ENCODE results near the gene TLR5. TPM values are rescaled to one million over a fixed set of nuclear protein-coding genes. Genes with fewer than 3 reads are reported as not detected.
A peak's percentile ranks its signal among the peaks of the same experiment; 100 is the strongest.
"Not testable (repeated sequence)": the region's sequence is repeated elsewhere in the genome, so short reads cannot be mapped to it uniquely, and the experiment has no call there.

Gene TLR5, protein sequence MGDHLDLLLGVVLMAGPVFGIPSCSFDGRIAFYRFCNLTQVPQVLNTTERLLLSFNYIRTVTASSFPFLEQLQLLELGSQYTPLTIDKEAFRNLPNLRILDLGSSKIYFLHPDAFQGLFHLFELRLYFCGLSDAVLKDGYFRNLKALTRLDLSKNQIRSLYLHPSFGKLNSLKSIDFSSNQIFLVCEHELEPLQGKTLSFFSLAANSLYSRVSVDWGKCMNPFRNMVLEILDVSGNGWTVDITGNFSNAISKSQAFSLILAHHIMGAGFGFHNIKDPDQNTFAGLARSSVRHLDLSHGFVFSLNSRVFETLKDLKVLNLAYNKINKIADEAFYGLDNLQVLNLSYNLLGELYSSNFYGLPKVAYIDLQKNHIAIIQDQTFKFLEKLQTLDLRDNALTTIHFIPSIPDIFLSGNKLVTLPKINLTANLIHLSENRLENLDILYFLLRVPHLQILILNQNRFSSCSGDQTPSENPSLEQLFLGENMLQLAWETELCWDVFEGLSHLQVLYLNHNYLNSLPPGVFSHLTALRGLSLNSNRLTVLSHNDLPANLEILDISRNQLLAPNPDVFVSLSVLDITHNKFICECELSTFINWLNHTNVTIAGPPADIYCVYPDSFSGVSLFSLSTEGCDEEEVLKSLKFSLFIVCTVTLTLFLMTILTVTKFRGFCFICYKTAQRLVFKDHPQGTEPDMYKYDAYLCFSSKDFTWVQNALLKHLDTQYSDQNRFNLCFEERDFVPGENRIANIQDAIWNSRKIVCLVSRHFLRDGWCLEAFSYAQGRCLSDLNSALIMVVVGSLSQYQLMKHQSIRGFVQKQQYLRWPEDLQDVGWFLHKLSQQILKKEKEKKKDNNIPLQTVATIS
- 1.2 TPM in 1 of 2 replicates, not detected in the other for total RNA-seq (2014; rRNA removed; shearing (Covaris generic))

DNA sequence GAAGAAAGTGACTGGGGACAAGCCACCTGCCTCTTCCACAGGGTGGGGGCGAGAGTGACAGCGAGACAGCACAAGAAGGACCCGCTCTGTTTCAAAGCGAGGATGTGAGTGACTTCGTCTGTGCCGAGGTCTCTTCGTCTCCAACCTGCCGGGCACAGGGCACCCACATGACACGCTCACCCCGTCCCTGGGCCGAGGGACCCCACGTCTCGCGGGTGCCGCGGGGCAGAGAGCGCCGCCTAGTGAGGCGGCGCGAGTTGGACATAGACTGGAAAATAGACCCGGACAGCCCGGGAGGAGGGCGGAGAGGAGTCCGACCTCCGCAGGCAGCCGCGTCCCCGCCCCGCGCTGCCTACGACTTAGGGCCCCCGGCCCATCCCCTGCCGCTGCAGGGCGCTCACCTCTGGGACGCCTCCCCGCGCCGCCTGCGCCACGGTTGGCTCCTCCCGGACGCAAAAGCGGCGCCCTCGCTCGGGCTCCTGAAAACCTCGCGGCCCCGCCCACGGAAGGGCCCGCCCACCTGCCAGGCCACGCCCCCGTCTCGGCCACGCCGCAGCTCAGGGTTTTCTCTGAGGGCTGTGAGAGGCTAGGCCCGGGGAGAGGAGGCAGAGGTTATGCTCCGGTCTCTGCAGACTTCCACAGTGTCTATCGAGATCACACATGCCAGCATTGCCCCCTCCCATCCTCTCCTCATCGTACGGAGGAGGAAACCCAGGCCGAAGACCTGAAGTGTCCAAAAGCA, at the start of gene TLR5:
TSS of gene TLR5 (minus strand) at position 454 of the 742 bp plus-strand sequence. CDS start 30,217 bp downstream, outside the sequence.
- in situ Hi-C loops (cut with HindIII; ENCODE audit: low sequenced_read_pairs), result no loop called here
- peak; percentile 32 for DNase-seq (ENCODE audit: low spot score)

DNA sequence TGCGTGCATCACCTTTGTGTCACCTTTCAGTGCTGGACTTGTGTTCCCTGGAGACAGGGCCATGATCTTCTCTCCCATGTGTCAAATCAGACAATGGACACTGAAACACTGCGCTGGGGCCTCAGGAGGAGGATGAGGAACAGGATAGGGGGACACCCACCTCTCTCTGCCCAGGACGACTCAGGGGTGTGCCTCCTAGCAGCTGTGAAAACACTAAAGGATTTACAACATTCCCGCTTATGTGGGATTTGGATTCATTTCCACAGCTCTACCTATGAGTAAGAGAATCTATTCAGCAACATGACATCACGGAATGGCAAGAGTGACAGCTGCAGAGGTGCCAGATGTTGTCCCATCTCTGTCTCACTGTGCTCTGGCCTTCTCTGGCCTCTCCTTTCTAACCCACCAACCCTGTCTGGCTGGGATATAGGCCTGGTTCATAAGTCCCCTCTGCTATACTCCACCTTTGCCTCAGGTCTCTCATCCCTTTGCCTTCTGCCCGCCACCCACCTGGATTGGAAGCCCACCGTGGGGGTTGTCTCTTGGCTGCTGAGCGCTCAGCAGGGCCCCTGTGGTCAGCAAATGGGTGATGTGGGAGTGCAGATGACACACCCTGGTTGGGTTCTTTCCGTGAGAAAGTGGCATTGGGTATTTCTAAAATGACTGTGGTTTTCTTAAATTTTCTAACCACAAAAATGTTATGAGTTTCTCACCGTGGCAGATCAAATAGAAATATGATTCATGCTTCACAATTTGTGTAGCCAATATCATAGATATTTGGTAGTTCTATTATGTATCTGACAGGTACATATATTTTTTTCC, 47.1 kb upstream of the TLR5 start:
- in situ Hi-C loops (cut with HindIII; ENCODE audit: low sequenced_read_pairs), result no loop called here
- DNase-seq (ENCODE audit: low spot score), result no peak

DNA sequence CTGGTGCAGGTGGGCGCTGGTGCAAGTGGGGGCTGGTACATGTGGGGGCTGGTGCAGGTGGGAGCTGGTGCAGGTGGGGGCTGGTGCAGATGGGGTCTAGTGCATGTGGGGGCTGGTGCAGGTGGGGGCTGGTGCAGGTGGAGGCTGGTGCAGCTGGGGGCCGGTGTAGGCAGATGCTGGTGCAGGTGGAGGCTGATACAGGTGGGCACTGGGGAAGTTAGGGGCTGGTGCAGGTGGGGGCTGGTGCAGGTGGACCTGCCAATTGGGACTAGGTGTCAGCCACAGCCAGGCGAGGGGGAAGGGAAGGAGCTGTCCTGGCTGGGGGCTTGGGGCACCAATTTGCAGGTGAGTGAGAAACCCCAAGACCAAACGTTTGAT, 46.5 kb upstream of the TLR5 start:
- no peak for DNase-seq (ENCODE audit: low spot score)

DNA sequence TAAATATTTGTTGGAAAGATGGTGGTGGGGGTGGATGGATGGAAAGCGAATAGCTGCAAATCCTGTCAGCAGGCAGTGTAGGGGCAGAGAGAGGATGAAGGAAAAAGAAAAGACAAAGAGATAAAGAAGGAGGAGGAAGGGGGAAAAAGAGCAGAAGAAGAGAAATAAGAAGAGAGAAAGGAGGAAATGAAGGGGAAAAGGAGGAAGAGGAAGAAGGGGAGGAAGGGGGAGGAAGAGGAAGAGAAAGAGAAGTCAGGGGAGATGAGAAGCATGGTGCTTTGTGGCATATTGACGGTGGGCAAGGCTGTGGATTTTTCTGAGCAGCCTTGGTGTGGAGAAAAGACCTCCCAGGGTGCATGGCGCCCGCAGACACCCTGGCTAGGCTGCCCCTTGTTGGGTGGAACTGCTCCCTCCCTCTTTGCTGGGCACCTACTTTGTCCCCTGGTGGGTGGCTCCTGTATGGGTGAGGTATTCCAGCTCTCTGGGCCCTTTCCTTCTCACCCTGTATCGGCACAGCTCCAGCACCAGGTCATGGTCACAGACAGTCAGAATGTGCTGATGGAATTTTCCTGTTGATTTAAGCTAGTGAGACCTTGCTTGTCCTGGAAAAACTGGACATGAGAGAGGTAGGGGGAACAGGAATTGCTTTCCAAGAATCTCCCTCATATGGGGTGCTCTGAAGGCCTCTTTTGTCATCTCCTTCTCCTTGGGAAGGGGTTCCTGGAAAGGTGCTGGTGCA, 45.7 kb upstream of the TLR5 start:
- in situ Hi-C loops (cut with HindIII; ENCODE audit: low sequenced_read_pairs), result no loop called here
- DNase-seq (ENCODE audit: low spot score), result no peak

More for the DNA sequence above, 46.5 kb upstream of the TLR5 start:
- in situ Hi-C loops (cut with HindIII; ENCODE audit: low sequenced_read_pairs), result no loop called here

DNA sequence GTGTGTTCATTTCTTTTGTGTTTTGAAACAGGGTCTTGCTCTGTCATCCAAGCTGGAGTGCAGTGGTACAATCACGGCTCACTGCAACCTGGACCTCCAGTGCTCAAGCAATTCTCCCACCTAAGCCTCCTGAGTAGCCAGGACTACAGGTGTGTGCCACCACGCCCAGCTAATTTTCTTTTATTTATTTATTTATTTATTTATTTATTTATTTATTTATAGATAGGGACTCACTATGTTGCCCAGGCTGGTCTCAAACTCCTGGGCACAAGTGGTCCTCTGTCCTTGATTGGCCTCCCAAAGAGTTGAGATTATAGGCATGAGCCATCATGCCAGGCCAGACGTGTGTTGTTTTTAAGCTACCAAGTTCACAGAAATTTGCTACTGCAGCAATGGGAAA, 43.8 kb upstream of the TLR5 start:
- DNase-seq (ENCODE audit: low spot score), result no peak
- in situ Hi-C loops (cut with HindIII; ENCODE audit: low sequenced_read_pairs), result no loop called here

DNA sequence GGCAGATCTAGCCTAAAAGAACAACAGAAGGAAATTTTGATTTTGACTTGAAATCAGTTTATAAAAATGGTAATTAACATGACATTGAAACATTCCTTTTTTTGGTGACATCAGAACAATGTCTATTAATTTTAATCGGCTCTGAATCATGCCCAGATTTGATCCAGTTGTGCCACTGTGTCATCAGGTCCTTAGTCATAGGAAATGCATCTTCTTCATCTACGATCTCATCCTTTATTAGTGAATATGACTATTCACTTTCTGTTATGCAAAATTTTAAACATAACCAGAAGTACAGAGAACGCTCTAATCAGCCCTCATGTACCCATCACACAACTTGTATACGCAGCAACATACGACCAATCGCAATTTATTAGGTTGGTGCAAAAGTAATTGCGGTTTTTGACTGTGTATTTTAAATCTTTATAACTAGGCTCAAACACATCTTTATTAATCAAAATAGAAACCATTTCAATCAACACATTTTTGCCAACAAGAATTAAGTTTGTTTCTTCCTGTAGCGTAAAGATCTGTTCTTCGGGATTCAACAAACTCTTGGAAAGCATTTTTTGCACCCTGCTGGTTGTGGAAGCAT, 40.3 kb upstream of the TLR5 start:
- DNase-seq (ENCODE audit: low spot score), result no peak
- in situ Hi-C loops (cut with HindIII; ENCODE audit: low sequenced_read_pairs), result no loop called here

DNA sequence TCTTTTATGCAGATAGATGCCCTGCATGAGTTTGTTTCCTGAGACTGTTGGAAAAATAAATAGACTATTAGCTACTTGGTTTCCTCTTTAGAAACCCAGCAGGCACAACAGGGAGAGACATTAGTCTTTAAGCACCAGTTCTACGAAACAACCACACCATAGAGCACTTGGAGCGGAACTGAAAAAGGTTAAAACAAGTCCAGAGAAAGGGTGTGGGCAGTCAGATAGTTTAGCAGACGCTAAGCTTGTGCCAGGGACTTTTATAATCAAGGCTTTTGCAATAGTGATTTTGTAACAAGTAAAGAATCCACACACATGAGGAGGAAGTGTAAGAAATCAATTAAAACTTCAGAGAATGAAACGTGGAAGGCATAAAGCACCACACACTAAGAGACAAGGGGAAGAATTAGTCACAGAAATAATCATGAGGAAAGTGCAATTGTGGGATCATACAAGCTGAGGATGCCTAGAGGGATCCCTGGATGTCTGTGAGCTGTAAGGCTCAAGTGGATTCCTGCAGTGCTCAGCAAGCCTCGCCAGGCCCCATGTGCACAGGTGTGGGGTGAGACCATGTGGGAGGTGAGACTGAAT, 37.8 kb upstream of the TLR5 start:
- in situ Hi-C loops (cut with HindIII; ENCODE audit: low sequenced_read_pairs), result no loop called here
- no peak for DNase-seq (ENCODE audit: low spot score)

DNA sequence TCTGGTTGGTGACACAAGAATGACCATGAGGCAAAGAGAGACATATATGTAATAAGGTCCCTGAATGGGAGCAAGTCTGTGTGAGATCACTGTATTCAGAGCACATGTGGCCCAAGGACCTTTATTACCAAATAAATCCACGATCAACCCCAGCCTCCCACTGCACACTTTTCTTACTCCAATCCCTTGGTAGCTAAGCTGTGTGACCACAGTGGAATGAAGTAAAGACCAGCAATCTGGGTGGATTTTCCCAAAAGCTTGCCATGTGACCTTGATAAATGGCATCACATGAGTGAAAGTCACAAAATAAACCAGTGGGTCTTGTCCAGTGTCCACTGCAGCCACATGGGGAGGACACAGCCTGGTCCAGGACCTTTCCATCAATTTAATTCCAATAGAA, 36.7 kb upstream of the TLR5 start:
- in situ Hi-C loops (cut with HindIII; ENCODE audit: low sequenced_read_pairs), result no loop called here
- DNase-seq (ENCODE audit: low spot score), result no peak

DNA sequence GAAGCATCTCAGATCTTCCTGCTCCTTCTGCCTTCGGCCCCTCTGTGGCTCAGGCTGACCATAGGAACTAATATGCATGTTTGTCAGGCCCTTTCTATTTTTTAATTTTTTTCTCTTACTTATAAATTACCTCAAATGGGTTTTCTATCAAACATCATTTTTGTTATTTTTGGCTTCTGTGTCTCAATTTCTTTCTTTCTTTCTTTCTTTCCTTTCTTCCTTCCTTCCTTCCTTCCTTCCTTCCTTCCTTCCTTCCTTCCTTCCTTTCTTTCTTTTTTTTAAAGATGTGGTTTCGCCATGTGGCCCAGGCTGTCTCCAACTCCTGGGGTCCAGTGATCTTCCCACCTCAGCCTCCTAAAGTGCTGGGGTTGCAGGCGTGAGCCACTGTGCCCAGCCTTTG, 36.2 kb upstream of the TLR5 start:
- DNase-seq (ENCODE audit: low spot score), result no peak
- in situ Hi-C loops (cut with HindIII; ENCODE audit: low sequenced_read_pairs), result no loop called here

DNA sequence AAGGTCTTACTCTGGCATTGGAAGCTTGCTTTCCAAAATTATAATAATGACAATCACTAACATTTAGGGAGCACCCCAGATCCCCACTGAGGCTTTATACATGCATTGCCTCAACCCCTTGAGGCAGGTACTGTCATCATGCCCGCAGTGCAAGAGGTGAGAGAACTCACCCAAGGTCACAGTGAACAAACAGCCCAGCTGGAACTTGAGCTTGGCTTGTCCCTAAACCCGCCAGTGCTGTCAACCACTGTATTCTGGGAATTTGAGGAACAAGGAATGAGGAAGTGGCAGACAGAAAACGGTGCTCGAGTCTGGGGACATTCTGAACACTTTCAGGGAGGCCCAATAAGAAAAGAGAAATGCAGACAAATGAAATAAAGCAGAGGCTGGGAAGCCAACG, 34.6 kb upstream of the TLR5 start:
- in situ Hi-C loops (cut with HindIII; ENCODE audit: low sequenced_read_pairs), result no loop called here
- no peak for DNase-seq (ENCODE audit: low spot score)

DNA sequence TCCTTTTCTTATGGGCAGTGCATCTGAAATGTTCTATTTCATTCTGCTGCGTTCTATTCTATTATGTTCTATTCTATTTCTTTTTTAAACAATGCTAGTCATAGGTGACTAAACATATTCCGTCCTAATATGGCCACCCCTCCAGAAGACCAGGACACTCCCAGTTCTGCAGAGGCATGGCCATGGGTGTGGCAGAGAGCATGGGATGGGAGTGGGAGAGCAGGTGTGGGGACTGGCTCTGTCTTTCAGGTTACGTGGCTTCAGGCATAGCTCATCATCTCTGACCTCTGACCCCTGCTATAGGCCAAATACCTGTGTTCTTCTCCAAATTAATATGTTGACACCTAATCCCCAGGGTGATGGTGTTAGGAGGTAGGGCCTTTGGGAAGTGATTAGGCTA, 33.4 kb upstream of the TLR5 start:
- in situ Hi-C loops (cut with HindIII; ENCODE audit: low sequenced_read_pairs), result no loop called here
- DNase-seq (ENCODE audit: low spot score), result no peak

DNA sequence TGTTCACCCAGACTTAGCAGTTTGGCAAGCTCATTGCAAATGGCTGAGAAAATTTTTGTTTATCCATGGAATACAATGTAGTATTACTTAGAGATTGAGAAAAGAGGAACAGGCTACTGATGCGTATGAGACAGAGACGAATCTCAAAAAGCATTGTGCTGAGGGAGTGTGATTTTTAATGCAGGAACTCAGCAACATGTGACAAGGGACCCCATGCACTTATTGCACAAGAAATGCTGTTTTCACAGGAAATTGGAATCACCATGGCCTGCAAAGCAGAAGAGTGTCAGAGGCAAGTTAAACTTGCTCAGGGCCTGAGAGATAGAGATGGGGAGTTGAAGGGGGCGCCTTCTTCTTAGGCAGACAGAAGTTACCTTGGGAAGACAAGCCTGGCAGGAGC, 32.6 kb upstream of the TLR5 start:
- in situ Hi-C loops (cut with HindIII; ENCODE audit: low sequenced_read_pairs), result no loop called here
- no peak for DNase-seq (ENCODE audit: low spot score)

DNA sequence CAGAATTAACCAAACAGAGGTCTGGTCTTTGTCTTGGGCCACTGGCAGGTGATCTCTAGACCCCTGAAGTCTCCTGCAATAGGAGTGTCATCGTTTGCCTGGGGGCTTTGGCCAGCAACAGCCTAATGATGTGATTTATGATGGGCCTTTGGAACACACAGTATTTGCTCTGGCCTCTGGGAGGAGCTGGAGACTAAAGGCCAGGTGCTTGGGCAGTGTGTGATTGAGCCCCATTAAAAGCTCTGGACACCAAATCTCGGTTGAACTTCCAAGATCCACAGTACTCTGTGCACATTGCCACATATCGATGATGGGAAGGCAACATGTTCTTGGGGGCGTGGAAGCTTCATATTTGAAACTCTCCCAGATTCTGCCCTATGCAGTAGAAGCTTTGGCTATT, 32.0 kb upstream of the TLR5 start:
- DNase-seq (ENCODE audit: low spot score), result no peak
- in situ Hi-C loops (cut with HindIII; ENCODE audit: low sequenced_read_pairs), result no loop called here

DNA sequence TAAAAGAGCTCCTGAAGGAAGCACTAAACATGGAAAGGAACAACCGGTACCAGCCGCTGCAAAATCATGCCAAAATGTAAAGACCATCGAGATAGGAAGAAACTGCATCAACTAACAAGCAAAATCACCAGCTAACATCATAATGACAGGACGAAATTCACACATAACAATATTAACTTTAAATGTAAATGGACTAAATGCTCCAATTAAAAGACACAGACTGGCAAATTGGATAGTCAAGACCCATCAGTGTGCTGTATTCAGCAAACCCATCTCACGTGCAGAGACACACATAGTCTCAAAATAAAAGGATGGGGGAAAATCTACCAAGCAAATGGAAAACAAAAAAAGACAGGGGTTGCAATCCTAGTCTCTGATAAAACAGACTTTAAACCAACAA, 26.4 kb upstream of the TLR5 start:
- in situ Hi-C loops (cut with HindIII; ENCODE audit: low sequenced_read_pairs), result not testable (repeated sequence)

DNA sequence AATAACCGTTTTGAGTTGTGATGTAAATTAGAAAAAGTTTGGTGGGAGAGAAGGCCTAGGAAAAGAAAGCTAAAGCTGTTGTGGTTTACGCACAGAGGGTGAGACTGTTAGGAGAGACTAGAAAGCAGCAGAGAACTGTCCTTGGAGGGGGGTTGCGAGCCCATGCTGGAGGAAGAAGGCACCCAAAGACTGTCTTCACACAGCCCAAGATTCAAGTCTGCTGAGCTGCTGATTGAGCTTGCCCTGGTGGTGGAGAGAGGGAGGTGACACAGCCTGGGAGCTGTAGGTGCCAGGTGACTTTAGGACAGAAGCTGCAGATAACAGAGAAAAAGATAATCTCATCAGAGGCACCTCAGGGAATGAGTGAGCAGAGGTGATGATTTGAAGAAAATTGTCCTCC, 18.3 kb upstream of the TLR5 start:
- DNase-seq (ENCODE audit: low spot score), result no peak
- in situ Hi-C loops (cut with HindIII; ENCODE audit: low sequenced_read_pairs), result no loop called here

More for the DNA sequence above, 26.4 kb upstream of the TLR5 start:
- not testable (repeated sequence) for DNase-seq (ENCODE audit: low spot score)

DNA sequence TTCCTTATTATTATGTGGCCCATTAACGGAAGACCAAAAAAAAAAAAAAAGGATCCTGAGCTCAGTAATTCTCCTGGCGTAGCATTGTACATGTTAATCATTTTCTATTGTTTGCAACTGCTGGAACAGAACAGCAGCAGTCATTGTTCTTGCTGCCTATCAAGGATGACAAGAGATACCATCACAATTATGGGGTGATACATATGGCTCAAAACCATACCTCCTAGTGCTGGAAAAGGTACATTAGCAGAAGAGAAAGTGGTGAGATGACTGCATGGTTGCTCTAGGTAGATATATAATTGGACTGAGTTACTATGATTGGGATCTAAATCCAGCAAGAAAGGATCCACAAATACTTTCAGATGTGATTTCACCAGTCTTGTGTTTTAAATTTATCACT, 13.3 kb upstream of the TLR5 start:
- in situ Hi-C loops (cut with HindIII; ENCODE audit: low sequenced_read_pairs), result no loop called here
- DNase-seq (ENCODE audit: low spot score), result no peak

DNA sequence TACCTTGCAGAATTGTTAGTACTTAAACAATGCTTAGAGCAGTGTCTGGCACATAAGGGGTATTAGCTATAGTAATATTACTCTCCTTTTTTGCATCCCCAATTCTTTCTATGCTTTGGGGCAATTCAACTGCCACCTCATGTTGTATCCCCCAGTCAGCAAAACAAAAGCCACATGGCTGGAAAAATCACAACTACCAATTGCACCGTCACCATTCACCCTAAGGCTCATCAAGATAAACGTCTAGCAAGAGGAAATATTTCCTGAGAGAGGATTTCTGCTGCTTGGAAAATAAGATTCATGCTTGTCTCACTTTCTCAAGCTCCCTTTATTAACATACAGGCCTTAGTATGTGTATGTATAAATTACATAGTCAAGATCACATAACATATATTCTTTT, 12.1 kb upstream of the TLR5 start:
- in situ Hi-C loops (cut with HindIII; ENCODE audit: low sequenced_read_pairs), result no loop called here
- no peak for DNase-seq (ENCODE audit: low spot score)

Measured in G401 (cell line).